Right renal cortex interstitium (tissue), 3 donors: ENCODE results near the gene BAIAP2. TPM values are rescaled to one million over a fixed set of nuclear protein-coding genes. Genes with fewer than 3 reads are reported as not detected.
"Not testable (repeated sequence)": the region's sequence is repeated elsewhere in the genome, so short reads cannot be mapped to it uniquely, and the experiment has no call there.

Experiments
- DNase-seq, 3 donors: peaks; one replicate each; pipeline ENCODE4 v3.0.0-alpha.2; 2013; ENCODE audit warnings: low read depth in 3 of 3, low spot score in 2 of 3
- polyA plus RNA-seq, 3 donors: library from polyadenylated mRNA; unstranded; fragments of 120-200 nt; gene quantifications; one replicate each; pipeline ENCODE4 v1.2.1, GENCODE V29; 2013; ENCODE audit not compliant: insufficient read length in 3 of 3

The BAIAP2 gene
- polyA plus RNA-seq, 3 donors = 34.8 to 40.4 (median 36.6) TPM

DNA sequence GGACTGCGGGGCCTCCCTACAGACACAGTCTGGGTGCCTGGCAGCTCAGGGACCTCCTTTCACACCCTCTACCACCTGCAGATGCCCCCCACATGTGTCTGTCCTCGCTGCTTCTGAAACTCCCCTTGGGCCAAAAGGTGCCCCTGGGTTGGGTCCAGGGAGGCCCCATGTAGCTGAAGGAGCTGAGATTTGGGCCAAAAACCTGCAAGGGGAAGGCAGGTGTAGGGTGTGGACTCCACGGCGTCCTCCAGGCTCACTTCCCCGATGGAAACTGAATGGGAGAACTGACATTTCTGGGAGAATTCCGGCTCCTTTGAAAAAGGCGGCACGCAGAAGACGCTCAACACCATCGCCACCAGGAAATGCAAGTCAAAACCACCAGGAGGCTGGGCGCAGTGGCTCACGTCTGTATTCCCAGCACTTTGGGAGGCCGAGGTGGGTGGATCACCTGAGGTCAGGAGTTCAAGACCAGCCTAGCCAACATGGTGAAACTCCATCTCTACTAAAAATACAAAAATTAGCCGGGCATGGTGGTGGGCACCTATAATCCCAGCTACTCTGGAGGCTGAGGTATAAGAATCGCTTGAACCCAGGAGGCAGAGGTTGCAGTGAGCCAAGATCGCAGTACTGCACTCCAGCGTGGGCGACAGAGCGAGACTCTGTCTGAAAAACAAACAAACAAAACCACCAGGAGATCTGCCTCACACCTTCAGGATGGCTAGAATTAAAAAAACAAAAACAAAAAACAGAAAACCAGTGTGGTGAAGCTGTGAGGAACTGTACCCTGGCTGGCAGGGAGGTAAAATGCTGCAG lies 13.2 kb upstream of the BAIAP2 start:
- DNase-seq = no peak

DNA sequence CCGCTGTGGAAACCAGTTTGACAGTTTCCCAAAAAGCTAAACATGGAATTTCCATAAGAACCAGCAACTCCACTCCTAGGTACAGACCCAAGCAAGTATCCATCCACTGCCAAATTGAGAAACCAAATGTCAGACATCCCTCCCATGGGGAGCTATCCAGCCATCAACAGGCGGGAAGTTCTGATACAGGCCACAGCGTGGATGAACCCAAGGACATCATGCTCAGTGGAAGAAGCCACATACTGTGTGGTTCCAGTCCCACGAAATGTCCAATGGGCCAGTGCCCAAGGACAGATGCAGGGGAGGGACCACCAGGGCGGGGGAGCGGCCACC lies 12.6 kb upstream of the BAIAP2 start:
- DNase-seq = no peak

DNA sequence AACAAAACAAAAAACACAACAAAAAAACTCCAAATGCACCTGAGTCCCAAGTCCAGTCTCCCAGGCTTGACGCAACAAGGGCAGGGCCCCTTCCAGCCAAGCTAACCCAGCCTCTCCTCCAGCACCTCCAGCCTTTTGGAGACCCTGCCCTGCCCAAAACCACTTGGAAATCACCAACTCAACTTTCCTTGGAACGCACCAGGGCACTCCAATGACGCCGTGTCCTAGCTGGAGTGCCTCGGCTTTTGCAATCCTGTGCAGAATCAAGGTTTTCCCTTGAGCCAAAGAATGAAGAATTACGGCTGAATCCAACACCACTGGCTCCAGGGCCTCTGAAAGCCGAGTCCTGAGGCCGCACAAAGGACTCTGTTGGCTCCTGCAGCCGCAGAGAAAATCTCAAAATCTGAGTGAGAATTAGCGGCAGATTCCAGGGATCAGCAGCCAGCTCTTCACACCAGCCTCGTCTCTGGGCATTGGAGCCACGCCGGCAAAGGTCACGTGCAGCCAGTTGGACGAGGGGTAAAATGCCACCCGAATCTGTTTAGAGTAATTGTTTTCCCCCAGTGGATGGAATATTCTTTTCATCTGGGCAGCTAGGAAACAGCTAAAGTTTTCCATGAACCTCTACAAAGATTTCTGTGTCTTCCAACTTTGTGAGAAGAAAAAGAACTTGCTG lies 9.7 kb upstream of the BAIAP2 start:
- DNase-seq = no peak

- DNase-seq = no peak
Measured at GRCh38 chr17:81025741-81026129, 9.2 kb upstream of the BAIAP2 start.

- no peak for DNase-seq
Measured at GRCh38 chr17:81026266-81027036, 8.5 kb upstream of the BAIAP2 start.

DNA sequence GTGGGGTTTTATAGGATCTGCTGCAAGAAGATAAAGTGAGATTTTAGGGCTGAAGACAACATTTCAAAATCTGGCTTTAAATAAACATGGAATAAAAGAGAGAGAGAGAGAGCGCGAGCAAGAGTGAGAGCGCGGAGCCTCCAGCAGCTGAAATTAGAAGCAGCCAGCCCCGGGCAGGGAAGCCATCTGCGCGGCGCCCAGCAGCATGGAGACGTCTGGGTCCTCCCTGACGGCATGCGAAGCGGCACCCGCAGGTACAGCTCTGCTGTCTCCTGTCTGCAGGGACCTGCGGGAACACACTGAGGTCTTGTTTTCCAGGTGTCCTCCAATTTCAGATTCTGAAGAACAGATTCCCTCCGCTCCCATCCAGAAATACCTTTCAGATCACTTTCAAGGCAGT lies 7.9 kb upstream of the BAIAP2 start:
- no peak for DNase-seq

DNA sequence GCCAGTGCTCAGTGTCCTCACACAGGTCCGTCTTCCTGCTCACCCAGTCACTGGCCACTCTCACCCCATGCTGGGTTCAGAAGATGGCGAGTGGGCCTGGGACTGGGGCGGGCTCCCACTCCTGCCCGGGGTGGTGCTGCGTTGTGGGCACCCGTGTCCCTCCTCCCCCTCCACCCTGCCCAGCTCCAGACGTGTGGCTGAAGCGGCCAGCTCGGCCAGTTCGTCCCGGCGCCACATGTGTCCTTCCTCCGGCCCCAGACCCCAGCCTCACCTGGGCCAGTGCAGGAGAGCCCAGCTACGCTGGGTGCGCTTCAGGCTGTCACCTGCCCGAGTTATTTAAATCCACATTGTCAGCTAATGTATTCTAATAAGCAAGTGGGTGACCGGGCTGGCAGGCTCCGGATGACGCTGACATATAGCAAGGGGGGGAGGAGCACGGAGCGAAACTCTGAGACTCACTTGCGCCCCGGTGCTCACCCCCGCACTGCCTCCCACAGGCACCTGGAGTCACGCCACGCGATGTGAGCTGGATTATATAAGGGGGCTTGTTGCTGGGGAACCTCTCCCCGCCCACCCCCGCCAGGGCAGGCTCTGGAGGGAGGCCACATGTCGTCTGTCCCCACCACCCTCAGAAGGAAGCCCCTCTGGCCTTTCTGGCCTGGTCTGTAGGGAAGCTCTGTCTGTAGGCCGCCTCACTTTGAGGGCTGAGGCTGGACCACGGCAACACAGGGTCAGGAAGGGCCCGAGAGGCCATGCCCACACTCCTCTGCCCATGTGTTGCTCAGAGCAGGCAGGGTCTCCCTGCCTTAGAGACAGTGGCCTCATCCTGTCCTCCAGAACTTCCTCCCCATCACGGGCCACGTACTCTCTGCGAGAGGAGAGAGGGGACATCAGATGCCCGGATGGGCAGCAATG lies 7.1 kb upstream of the BAIAP2 start:
- DNase-seq = no peak

DNA sequence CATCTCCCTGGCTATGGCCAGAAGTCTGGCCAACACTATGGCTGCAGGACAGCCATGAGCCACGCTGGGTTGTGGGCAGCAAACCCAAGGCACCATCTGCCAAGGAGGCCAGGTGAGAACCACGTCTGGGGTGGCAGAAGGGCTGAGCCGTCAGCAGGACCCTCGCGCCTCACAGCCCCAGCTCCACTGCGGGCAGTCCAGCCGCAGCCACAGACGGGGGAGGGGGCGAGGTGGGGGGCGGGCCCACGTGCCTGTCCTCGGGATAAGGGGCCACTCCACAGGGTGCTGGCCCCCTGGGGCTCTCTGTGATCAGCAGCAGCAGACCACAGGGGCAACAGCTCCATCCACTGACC lies 6.5 kb upstream of the BAIAP2 start:
- no peak for DNase-seq

GRCh38 chr17:81029859-81030258 lies 5.1 kb upstream of the BAIAP2 start:
- DNase-seq = no peak

DNA sequence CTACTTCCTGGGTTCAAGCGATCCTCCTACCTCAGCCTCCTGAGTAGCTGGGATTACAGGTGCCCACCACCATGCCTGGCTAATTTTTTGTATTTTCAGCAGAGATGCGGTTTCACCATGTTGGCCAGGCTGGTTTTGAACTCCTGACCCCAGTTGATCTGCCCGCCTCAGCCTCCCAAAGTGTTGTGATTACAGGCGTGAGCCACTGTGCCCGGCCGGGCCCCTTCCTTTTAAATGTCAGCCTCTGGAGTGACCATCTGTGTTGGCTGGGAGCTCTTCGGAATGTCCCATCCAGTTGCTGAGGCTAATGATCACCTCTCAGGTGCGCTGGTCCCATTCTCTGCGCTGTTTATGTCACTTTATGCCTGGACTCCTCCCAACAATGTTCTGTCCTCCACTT lies 4.6 kb upstream of the BAIAP2 start:
- DNase-seq = not testable (repeated sequence)

DNA sequence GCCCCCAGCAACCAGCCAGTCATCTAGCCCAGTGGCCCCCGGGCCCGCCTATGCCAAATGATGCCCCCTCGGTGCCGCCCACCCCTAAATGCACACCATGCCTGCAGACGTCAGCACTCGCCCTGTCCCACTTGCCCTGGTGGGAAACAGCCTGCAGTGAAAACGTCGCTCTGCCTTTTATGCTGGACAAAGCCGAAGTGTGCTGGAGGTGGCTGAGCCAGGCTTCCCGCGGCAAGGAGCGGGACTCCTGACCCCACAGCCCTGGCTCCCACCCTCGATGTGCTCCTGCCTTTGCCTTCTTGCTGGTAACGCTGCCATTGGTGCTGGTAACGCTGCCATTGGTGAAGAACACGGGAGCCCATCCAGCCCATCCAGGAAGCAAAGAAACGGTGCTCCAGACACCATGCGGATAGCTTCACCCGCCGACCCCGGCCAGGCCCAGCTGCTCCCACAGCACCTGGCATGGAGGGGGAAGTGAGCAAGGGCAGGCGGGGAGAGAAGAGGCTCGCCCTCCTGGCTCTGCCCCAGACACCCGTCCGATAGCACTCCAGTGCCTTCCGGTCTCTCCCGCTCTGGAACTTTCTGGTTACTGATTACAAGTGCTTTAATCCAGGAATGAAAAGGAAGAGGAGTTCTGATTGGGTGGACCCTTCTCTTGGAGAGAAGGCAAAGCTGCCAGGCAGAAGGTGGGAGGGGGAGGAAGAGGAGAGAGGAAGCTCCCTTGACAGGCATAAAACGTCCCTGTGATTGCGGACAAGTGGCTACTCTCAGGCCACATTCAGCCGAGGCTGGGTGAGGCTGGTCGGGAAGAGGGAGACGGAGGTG lies 4.0 kb upstream of the BAIAP2 start:
- no peak for DNase-seq

DNA sequence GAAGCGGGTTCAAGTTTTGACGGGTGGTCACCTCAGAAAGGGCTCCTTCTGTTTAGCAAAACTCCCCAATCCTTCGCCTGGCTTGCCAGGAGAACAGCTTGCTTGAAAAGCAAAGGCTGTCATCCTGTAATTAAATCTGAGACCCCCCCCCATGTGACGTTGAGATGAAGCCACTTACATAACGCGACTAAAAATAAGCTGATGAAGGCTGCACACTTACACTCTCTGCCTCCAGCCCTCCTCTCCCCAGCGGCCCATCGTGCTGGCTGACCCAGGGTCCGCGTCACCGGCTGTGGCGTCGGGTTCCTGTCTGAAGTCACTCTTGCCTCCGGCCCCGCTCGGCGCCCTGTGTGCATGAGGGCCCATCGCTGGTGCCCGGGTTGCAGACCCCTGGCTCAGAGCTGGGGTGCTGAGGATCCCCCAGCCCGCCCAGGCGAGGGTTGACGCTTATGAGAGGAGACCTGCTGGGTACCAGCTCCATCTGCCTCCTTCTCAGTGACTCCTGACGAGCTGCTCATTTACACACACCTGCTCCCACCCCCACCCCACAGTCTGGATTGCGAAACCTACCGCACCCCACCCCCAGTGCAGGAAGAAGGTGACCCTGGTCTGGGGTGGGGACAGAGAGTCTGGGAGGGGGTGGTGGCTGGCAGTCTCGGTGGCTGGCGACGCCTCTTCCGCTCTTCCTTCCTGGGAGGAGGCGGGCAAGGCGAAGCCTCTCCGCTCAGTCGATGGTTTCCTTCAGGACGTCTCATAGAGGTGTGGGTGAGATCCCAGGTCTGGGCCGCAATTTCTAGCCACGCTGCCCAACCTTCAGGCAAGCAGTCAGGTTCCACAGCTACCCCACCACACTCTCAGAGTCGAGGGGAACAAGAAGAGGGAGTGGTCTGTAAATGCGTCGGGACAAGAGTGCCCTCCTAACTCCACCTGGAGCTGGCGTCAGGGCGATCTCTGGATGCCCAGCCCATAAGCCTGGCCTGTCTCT lies 3.1 kb upstream of the BAIAP2 start:
- no peak for DNase-seq

DNA sequence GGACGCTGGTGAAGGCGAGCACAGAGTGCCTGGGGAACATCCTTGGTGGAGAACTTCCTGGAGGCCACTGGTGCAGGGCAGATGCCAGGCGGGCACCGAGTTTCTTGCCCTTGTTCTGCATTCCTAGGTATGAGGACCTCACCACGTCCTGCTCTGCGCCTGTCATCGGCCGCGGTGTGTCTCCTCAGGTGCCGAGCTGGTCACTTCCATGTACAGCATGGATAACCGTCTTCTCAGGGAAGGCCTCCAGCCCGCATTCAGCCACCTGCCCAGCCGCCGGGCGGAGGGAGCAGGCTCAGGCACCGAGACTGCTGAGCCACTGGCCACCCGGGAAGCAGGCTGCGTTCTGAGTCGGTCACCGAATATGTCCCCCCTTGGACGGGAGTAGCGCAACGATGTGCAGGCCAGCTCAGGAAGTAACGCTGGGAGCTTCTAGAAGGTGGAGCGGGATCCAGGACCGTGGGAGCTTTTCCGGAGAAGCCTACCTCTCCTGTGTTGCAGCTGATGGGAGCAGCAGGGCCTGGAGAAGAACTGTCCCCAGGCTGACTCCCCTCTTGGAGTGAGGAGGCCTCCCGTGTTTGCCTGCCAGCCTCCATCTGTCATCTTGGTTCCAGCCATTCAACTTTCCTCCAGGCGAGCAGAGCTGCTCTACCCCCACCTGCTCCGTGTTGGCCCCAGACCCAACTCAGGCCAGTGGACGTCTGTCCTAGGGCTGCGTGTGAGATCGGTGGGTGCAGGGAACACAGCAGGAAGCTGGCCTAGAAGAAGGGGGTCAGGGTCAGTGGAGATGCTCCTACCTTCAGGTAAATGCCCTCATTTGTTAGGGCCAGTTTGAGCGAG lies 2.1 kb upstream of the BAIAP2 start:
- no peak for DNase-seq

- no peak for DNase-seq
Measured at GRCh38 chr17:81033535-81034167, 1.3 kb upstream of the BAIAP2 start.

DNA sequence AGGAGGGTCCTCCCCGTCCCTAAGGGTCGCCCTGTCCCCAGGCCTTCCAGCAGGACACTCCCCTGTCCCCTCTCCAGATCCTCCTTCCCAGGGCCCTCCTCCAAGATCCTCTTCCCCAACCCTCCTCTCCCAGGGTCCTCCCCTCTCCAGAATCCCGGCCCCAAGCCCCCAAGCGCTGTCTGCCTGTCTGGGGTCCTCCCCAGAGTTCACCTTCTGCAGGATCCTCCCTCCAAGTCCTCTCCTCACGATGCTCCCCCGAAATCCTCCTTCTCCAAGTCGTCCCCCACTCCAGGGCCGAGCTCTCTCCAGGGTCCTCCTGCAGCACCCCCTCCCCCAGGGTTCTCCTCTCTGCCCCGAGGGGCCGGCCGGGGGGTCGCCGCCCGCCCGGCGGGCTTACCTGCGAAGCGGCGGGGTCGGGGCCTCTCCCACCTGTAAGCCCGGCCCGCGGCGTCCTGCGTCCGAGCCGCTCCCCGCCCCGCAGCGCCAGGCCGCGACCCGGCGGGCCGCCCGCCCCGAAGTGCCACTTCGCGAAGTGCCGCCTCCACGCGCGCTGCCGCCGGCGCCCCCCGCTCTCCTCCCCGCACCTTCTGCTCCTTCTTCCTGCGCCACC lies 678 bp upstream of the BAIAP2 start:
- DNase-seq = no peak

DNA sequence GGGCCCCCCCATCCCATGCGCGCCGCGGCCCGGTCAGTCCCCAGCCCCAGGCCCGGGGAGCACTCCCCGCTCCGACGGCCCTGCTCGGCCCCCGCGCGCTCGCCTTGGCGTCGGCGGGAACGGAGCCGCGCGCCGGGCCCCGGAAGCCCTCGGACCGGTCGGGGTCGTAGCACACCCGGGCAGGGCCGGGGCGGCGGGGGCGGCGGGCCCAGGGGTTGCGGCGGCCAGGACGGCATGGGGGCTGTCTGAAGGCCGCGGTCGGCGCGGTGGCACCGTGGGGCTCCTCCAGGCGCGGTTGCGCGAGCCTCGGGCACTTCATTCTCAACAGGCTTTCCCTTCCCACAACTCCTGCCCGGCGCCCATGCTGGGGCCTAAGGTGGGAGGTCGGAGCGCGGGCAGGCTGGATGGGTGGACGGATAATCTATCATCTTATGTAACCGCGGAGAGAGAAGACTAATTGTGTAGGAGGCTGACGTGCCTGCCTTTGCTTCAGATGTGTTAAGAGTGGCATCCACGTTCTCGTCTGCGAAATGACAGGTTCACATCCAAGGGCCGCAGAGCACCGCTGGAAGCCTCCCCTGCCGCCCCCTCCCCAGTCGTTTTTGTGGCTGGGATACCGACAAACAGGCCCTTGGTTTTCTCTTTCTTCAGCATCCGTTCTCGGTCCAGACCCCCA lies 708 bp downstream of the BAIAP2 start:
- DNase-seq = no peak
